A172 (cell line): ENCODE results near the gene CD200R1L. TPM values are rescaled to one million over a fixed set of nuclear protein-coding genes. Genes with fewer than 3 reads are reported as not detected.

Experiments used
- DNase-seq: peaks from one replicate; pipeline ENCODE4 v3.0.0-alpha.2; 2015; ENCODE audit warnings: low spot score
- total RNA-seq: library from RNA; depleted of rRNA; stranded (reverse); fragments of >200 nt; shearing (Covaris generic); gene quantifications from 2 replicates; pipeline ENCODE4 v1.2.3, GENCODE V29; 2014; rRNA removed

CD200R1L gene
- total RNA-seq, 1 experiment from 2014 or later = not detected

DNA sequence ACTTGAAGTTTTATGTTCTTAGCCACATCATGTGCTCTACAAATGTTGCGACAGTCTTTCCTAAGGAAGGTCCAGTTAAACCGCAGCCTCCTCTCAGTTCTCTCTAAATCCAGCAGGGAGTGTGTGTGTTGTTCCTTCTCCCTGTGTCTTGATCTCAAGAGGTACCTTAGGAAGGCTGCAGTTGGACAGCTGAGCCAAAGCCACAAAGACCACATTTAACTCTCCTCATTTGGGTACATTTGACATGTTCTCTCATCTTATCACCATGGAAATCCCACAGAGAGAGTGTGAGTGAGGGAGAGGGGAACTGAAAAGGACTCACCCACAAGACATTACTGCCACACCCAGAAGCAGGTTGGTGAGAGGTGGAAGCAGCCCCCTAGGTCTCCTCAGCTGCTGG, 79.5 kb downstream of the CD200R1L start:
- DNase-seq = no peak

Other genes starting within 250 kb of the CD200R1L start
- gene CCDC80, start 205.7 kb downstream of the CD200R1L start, total RNA-seq = 24.4 and 56.8 TPM in 2 replicates
- gene CD200R1, start 128.2 kb upstream of the CD200R1L start, total RNA-seq = 1.2 TPM in 1 of 2 replicates, not detected in the other
- gene GTPBP8, start 144.1 kb upstream of the CD200R1L start, total RNA-seq = 25.8 and 26.3 TPM in 2 replicates